Right ventricle myocardium superior (tissue), 1 donor: ENCODE results near the gene PPP2R2D. TPM values are rescaled to one million over a fixed set of nuclear protein-coding genes. Genes with fewer than 3 reads are reported as not detected.
A peak's percentile ranks its signal among the peaks of the same experiment; 100 is the strongest.

Source experiments
- ATAC-seq: fragments of 200-7000 bp; cut with Tn5 transposase; one replicate; pipeline ENCODE4 v1.9.1; 2020; ENCODE audit warnings: mild to moderate bottlenecking; ENCODE audit not compliant: poor library complexity
- DNase-seq: peaks from one replicate; pipeline ENCODE4 v3.0.0-alpha.2; 2020
- intact Hi-C: fragments of 100-400 bp; cut with DNase I; formaldehyde crosslinking; loops from one replicate; pipeline ENCODE4 v1.11.2; 2022
- total RNA-seq: library from RNA; stranded (reverse); fragmentation: NEBNext Ultra II Directional; extraction: Animal tissue kit (Norgen Biotek cat#: 25700); gene quantifications from one replicate; pipeline ENCODE4 v1.2.1, GENCODE V29; 2021
- donor health status: DM: no; HTN: yes; CAD: no; lungs with severe emphysema.

PPP2R2D gene
- total RNA-seq, 1 donor from 2014 or later, result 33.9 TPM

GRCh38 chr10:131955591-131956340 lies 55.0 kb downstream of the PPP2R2D start:
- intact Hi-C loops, result no loop called here
- DNase-seq, result no peak
- ATAC-seq, result no peak

DNA sequence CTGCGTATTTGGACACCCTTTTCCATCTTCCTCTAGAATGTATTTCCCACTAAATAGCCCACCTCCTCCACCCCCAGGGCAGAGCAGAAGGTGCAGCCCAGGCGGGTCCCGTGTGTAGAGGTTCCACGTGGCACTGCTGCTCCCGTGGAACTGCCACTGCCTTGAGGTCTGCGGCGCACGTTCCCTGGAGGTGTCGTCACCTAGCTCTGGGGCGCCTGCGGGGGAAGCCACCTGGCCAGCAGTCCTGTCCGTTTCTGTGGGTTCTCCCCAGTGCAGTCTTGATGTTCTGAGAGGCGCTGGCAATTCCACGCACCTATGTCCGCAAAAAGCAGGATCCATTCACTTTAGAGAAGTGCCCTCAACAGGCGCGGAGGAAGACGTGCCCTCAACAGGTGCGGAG lies 59.0 kb downstream of the PPP2R2D start:
- intact Hi-C loops, result no loop called here
- DNase-seq (no peak), ATAC-seq (no peak)

DNA sequence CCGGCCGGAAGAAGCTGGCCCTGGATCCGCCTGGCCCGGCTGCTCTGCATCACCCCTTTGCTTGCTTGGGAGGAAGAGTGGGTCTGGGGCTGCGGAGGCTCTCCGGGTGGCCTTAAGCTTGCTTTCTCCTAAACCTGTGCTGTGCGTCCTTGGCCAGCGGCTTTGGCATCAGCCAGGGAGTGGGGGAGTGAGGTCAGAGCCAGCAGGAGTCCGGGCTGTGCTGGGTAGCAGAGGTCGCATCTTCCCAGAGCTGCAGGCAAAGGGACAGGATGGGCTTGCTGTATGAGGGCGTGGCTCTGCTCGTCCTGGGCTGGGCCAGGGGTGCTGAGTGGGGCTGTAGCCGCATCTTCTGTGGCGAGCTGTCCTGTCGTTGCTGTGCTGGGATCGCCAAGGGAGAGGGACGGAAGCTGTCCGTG lies 59.8 kb downstream of the PPP2R2D start:
- ATAC-seq, result no peak
- DNase-seq, result no peak
- intact Hi-C loops, result no loop called here

- intact Hi-C loops, result no loop called here
- peak; percentile 11 for ATAC-seq
- DNase-seq, result no peak
Measured at GRCh38 chr10:131961047-131961776, 60.4 kb downstream of the PPP2R2D start.

DNA sequence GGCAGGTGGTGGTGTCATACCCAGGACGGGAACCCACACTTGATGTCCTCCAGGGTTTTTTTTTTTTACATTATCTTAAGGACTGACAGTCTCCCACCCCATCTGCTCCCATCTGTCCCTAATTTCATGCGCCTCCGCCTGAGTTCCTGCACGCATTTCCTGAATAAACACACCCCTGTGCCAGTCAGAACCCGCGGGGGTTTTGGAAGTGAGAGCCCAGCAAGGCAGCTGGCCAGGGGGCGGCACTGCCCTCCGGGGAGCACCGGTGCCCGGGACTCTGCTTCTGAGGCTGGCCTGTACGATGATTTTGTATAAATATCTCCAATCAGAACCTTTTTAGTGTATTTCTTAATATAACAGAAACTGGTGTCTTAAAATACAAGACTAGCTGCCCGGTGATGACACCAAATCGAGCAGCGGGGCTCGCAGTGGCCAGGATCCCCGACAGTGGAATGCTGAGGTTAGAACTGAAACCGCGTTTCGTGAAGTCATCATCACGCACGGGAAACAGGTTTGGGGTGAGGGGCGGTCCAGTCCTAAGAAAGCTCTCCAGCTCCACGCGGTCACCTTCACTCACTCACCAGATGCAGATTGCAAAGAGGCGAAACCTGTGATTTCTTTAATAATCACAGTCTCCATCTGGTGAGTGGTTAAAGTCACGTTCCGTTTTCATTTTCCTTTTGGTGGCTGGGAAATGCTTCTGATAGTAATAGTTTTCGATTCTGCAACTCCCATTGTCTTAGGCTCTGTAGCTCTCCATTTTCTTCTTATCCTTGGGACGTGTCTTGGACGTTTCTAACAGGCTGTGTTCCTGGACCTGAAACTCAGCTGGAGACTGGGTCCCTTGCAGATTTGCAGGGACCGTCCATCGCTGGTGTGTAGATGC lies 61.2 kb downstream of the PPP2R2D start:
- no peak for ATAC-seq
- DNase-seq, result no peak
- intact Hi-C loops, result no loop called here

DNA sequence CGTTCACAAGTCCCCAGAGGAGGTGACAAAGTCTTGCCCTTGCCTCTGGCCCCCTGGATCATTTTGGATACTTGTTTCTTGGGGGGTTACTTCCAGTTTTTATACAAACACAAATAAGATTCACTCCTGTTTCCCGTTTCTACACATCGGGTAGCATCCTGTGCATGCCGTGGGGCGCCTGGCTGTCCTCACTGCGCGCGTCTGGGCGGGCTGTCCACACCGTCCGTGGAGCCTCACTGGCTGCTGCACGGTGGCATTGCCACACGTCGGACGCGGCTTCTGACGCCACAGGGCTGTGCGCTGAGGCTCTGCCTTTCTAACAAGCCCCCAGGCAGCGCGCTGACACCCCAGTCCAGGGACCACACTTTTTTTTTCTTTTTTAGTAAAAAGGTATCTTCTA lies 62.5 kb downstream of the PPP2R2D start:
- no peak for DNase-seq
- ATAC-seq, result no peak

DNA sequence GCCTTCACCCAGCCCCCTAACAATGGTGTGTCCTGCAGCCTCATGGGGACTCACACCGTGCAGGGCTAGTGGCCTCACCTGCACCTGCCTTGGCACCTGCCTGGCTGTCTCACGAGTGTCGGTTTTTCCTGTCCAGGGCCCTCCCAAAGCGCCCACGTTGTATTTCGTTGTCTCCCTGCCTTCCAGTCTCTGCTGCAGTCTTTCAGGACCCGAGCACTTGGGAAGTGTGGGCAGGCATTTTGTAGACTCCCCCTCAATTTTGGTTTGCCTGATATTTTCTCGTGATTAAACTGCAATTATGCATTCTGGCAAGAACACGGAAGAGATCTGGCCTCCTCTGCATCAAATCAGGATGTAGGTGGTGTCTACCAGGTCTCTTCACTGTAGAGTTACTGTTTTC lies 63.0 kb downstream of the PPP2R2D start:
- no peak for DNase-seq
- intact Hi-C loops, result no loop called here
- ATAC-seq, result no peak

More for the DNA sequence above, 62.5 kb downstream of the PPP2R2D start:
- intact Hi-C loops, result no loop called here

GRCh38 chr10:131964298-131964697 lies 63.5 kb downstream of the PPP2R2D start:
- intact Hi-C loops, result no loop called here
- DNase-seq, result no peak
- no peak for ATAC-seq

DNA sequence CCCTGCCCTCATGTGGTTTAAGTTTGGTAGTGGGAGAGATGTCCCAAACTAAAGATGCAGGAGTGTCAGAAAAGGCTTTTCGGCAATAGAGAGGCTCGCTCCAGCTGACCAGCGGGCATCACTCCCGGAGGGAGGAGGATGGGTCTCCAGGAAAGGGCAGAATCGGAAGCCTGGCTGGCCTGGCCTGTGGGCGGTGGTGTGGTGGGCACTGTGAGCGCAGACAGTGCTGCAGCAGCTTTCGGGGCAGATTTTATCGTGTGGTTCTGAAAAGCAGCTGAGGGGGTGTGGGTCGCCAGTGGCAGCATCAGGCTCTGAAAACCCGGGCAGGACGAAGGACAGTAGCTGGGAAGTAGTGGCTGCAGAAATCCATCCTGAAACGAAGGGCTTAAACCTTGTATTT lies 68.1 kb downstream of the PPP2R2D start:
- DNase-seq, result no peak
- ATAC-seq, result no peak
- intact Hi-C loops, result no loop called here

- ATAC-seq (no peak), DNase-seq (no peak)
- intact Hi-C loops, result no loop called here
Measured at GRCh38 chr10:131970946-131971345, 70.1 kb downstream of the PPP2R2D start.

DNA sequence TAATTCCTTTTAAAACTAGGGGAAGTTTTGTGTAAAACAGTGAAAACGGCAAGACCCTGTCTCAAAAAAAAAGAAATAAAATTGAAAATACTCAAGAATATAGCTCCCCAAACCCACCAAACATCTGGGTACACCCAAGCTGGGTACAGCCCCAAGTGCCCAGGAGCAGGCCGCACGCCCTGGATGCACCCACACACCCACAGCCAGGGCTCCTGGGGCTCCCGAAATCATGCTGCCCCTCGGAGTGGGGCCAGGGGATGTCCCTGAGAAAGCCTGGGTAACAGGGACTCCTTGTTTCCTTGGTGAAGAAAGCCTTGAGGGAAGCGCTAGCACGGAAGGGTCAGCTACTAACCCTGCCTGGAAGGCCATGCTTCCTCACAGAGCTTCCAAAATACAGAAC lies 70.8 kb downstream of the PPP2R2D start:
- DNase-seq, result no peak
- intact Hi-C loops, result no loop called here
- no peak for ATAC-seq

- DNase-seq, result peak; percentile 84
- ATAC-seq, result peak; percentile 71
- intact Hi-C loops, result no loop called here
Measured at GRCh38 chr10:131972474-131973071, 71.8 kb downstream of the PPP2R2D start.

GRCh38 chr10:131973160-131973951 lies 72.5 kb downstream of the PPP2R2D start:
- intact Hi-C loops, result no loop called here
- ATAC-seq (peak; percentile 81), DNase-seq (peak; percentile 71)

- ATAC-seq (peak; percentile 4), DNase-seq (no peak)
- intact Hi-C loops, result no loop called here
Measured at GRCh38 chr10:131974034-131974817, 73.4 kb downstream of the PPP2R2D start.

GRCh38 chr10:131975003-131975402 lies 74.2 kb downstream of the PPP2R2D start:
- intact Hi-C loops, result no loop called here
- DNase-seq, result no peak

DNA sequence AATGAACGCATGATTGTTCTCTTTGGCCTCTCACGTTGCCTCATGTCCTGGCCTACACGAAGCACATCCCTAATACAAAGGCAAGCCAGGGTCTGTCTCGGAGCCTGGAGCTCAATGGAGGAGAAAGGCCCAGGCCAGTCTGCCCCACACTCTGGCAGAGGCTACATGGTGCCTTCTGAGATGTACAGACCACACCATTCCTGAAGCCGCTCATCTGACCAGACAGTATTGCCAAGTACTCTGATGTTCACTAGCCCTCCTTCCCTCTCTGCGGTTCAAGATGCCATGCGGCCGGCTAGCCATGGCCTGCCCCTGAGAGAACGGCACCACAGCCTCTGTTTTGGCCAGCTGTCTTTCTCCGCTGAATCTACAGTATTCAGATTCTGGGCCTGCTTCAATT lies 75.0 kb downstream of the PPP2R2D start:
- intact Hi-C loops, result no loop called here
- DNase-seq (no peak), ATAC-seq (no peak)

More at GRCh38 chr10:131975003-131975402, 74.2 kb downstream of the PPP2R2D start:
- no peak for ATAC-seq

- DNase-seq (no peak), ATAC-seq (no peak)
- intact Hi-C loops, result no loop called here
Measured at GRCh38 chr10:131977323-131978096, 76.7 kb downstream of the PPP2R2D start.
